NCI-H524 (cell line): ENCODE data around the gene ADAMTS4.

Experiments used
- DNase-seq, 2 experiments: peaks; one replicate each; lab custom pipeline; 2025; lab: John Stamatoyannopoulos, UW

The ADAMTS4 gene

DNA sequence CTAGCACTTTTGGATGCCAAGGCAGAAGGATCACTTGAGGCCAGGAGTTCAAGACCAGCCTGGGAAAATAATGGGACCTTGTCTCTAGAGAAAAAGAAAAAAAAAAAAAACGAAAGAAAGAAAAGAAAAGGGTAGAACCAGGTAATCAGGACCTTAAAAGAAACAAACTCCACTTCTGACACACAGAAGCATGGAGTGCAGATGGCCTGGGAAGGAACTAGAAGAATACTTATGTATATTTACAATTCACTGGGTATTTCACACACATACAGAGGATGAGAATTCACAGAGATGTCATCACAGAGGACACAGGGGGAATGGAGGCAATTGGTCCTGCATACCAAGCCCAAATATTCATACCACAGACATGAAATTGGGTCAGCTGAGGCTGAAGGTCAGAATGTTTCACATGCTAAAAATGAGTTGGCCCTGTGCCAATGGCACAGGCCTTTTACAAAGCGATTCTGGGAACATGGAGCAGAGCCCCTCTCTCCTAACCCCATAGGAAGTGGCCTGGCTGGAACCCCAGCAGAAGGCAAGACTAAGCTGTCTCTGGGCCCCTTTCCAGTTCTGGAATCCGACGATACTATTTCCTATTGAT is 26.0 kb downstream of the ADAMTS4 start:
- DNase-seq = no peak

DNA sequence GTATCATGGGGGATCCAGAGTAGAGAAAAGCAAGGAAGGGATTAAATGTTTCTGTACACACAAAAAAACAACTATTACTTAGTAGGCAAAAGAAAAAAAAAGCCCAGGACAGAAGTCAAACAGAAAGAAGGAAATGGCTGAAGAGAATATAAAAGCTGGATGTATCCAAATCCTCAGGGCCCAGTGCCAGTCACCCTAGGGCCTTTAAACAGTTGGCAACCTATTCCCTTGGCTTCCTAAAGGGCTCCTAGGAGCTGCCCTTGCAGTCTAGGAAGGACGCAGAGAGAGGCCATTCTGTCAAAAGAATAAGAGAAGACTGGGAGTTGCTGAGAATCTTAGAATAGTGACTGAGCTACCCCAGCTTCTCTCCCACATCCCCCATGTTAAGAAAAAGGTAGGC is 26.5 kb downstream of the ADAMTS4 start:
- DNase-seq = no peak

DNA sequence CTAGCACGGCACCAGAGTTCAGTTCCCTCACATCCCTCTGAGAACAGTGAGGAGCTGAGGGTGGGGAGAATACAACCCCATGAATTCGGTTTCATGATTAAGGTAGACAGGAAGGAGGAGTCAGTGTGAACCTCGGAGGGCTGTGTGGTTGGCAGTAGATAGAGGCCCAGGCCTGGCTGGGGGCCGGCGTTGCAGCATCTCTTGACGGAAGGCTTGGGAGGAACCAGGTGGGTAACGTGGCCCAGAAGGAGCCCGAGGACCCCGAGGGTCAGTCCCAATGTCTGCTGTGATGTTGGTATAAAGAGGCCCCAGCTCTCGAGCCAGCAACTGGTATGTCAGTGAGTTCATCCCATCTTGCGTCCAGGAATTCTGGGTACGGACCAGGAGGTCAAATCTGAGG is 27.2 kb downstream of the ADAMTS4 start:
- no peak for DNase-seq

DNA sequence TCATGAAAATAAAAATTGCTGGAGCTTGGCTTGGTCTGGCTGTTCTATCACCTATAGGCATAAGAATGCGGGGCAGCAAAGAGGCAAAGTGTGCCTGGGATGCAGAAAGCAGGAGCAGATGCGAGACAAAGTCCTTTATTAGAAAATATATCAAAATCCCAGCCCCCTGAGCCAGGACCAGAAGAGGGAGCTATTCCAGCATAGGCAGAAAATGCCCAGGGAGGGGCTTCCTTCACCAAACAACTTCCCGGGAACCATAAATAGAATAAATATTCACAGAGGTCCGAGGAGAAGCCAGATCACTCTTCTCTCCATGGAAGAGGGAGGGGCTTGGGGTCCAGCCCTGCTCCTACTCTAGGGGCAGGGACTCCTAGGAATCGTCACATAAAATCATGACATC is 27.7 kb downstream of the ADAMTS4 start:
- DNase-seq = no peak

DNA sequence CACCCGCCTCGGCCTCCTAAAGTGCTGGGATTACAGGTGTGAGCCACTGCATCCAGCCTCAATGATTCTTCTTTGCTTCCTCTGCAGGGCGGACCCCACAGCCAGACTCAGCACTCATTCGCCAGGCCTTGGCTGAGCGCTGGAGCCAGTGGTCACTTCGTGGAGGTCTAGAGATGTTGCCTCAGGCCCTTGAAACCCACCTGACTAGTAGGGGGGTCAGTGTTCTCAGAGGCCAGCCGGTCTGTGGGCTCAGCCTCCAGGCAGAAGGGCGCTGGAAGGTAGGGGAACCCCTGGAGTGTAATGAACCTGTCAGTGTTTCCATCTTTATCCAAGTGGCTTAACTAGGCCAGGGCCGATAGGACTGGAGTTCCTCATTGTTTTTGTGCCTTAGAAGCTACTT is 29.9 kb downstream of the ADAMTS4 start:
- no peak for DNase-seq

DNA sequence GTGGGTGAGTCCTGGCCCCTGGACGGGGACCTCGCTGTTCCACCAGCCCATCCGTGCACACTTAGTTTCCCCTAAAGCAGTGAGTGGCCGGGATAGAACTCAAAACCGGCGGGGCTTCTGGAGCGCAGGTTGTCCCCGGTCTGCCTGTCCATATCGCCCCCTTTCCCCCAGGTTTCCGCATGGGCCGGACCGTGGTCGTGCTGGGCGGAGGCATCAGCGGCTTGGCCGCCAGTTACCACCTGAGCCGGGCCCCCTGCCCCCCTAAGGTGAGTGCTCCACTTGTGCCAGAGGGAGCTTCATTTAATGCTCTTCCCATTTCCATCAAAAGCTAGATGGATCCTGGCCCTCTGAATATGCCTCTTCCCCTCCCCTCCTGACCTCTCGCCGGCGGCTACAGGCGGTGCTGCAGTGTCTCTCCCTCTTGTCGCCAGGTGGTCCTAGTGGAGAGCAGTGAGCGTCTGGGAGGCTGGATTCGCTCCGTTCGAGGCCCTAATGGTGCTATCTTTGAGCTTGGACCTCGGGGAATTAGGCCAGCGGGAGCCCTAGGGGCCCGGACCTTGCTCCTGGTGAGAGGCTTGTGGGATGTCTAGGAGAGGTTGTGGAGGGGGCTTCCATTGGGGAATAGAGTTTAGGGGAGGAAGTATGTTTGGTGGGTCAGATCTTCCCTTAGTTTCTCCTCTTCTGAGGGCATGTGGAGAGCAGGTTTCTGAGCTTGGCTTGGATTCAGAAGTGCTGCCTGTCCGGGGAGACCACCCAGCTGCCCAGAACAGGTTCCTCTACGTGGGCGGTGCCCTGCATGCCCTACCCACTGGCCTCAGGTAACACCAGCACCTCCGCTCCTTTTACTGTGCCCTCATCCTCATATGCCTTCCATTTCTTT is 31.9 kb downstream of the ADAMTS4 start:
- peak in 1 of 2 experiments; percentile 33 for DNase-seq

DNA sequence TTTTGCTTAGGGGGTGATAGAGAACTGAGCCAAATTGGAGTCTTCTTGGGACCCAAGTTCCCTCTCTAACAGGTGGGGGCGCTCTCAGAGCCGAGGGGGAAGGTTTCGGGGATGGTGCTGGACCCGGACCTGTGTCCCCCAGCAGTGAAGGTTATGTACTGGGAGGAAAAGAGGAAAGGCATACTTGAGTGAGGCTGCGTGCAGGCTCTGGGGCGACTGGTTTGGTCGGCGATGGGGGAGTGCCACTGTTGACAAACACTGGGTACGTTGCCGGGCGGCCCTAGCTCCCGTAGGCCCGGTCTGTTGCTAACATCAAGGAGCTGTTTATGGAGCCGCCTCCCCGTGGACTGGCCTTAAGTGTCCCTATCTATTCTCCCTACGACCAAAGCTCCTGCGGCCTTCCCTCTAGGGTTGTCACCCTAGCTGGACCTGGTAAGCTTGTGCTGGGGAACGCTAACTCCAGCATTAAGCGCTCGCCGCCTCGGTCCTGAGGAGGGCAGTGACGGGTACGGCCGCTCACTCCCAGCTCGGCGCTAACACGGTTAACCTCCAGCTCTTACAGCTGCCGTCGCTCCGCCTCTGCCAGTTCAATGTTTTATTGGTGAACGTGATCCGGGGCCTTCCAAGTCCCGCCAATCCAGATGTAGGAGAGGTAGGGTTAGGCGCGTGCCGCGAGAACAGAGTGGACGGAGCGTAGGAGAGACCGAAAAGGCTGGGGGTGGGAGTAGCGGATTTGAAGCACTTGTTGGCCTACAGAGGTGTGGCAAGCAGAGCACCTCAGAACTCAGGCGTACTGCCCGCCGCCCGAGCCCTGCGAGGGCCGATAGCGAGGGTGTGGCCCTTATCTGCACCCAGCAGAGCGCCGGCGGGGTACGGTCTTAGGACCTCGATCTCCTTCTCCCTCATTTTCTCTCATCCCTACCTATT is 32.8 kb downstream of the ADAMTS4 start, which contains the start of gene PPOX:
PPOX (plus strand) TSS at position 685 of the 927 bp plus-strand sequence. CDS start 422 bp downstream, outside the sequence.
- peak; percentile 96 for DNase-seq

DNA sequence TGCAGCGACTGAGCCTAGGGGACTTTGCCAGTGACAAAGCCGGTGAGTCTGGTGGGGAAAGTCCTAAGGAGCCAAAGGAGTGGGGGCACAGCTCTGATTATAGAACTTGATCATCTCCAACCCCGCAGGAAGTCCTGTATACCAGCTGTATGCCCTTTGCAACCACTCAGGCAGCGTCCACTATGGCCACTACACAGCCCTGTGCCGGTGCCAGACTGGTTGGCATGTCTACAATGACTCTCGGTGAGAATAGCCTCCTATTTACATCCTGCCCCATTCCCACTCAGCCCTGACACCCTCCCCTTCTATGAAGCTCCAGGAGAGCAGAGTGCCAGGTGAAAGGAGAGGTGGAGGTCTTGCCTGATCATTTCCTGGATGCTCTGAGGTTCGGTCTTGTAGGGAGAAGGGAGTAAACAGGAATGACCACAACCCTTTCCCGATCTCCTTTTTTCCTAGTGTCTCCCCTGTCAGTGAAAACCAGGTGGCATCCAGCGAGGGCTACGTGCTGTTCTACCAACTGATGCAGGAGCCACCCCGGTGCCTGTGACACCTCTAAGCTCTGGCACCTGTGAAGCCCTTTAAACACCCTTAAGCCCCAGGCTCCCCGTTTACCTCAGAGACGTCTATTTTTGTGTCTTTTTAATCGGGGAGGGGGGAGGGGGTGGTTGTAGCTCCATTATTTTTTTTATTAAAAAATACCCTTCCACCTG is 33.8 kb downstream of the ADAMTS4 start:
- DNase-seq = no peak

DNA sequence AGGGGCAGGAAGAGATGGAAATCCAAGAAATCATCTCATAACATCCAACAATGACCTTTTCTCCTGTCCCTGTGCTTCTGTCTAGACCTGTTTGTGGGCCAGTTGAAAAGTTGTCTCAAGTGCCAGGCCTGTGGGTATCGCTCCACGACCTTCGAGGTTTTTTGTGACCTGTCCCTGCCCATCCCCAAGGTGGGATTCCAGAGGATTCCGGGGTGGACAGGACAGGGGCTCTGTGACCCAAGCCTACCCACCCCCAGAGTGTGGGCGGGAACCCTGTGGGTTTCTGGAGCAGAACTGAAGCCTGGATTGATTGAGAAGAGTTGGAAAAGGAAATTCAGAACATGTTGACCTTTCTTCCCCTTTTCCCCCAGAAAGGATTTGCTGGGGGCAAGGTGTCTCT is 35.1 kb downstream of the ADAMTS4 start:
- no peak for DNase-seq

DNA sequence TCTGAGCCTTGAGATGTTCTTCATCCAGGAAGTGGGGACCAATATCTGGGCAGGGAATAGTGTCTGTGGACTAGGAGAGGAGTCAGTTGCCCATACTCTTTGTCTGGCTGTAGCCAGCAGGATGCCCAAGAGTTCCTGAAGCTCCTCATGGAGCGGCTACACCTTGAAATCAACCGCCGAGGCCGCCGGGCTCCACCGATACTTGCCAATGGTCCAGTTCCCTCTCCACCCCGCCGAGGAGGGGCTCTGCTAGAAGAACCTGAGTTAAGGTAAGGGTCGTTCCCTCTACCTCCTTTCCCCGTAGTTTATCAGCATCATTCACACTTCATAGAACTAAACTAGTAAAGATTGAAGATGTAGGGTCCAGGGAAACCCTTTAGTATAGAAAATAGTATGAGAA is 36.0 kb downstream of the ADAMTS4 start:
- DNase-seq = no peak

DNA sequence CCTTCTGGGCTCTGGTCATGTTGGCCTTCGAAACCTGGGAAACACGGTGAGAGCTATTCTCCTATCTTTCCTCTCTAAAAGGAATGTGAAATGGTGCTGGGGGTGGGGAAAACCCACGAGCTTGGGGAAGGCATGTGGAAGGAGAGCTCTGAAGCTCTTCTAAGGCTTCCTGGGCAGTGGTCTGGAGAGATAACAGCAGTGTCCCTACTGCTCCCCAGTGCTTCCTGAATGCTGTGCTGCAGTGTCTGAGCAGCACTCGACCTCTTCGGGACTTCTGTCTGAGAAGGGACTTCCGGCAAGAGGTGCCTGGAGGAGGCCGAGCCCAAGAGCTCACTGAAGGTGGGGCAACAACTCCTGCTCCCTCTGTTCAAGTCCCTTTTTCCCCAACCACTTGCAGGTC is 36.8 kb downstream of the ADAMTS4 start:
- DNase-seq = no peak

DNA sequence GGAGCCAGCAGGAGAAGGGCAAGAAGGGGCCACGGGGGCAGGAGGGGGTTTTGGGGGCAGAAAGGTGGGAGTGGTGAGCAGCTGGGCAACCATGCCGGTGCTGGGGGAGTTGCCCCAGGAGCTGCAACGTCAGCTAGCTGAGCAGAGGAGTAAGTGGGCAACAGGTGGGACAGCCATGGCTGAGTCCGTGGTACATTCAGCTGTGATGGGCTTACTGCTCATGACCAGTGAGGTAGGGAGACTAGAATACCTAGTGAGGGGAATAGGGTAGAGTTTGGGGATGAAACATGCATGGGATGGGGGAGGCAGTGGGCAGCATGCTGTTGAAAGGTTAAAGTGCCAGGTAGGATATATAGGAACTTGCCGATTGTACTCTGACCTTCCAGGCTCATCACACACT is 37.2 kb downstream of the ADAMTS4 start:
- no peak for DNase-seq

DNA sequence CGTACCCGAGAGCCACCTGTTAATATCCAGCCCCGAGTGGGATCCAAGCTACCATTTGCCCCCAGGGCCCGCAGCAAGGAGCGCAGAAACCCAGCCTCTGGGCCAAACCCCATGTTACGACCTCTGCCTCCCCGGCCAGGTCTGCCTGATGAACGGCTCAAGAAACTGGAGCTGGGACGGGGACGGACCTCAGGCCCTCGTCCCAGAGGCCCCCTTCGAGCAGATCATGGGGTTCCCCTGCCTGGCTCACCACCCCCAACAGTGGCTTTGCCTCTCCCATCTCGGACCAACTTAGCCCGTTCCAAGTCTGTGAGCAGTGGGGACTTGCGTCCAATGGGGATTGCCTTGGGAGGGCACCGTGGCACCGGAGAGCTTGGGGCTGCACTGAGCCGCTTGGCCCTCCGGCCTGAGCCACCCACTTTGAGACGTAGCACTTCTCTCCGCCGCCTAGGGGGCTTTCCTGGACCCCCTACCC is 38.1 kb downstream of the ADAMTS4 start:
- no peak for DNase-seq

DNA sequence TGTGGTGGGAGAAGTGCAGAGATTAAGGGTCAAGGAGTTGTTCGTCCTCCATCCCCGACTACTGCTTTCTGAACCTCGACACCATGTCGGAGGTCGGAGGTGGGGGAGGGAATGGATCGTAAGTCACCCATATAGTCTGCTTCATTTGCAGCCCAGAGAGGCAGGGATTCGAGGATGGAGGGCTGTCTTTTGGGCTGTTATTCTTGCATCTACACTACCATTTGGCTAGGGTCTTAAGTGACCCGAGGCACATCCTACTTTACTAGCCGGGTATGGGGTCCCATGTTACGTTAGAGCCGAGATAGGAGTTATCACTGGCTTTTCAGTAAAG is 39.0 kb downstream of the ADAMTS4 start:
- DNase-seq = no peak

DNA sequence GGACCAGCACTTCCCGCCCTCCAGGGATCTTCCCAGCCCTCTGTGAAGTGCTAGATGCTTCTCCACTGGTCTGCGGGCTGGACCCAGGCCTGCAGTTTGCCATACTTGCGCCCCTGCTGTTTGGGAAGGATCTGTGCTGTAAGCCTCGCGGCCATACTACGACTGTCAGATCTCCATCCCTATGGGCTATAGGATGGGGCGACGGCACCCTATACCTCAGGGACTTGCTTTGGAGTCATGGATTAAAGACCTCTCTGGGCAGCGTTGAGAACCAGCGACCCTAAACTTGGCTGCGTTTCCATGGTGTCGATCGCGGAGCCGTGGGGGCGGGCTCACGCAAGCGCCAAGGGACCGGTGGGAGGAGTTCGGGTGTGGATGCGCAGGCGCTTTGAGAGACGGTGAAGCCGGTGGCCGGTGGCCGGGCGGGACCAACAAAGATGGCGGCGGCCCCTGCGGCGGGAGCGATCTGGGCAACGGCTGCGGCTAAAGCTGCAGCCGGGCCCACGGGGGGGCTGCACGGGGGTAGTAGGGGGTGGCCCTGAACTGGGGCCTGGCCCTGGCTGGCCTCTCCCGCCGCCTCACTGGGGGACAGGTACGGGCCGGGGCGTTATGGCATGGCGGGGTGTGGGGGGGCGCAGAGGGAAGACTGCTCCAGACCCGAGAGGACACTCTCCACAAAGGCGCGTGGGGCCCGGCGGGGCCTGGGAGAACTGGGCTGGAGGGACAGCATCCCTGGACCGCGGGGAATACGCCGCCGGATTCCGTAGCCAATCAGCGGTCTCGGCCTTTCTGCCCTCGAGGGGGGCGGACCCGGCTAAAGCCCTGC is 39.6 kb downstream of the ADAMTS4 start, which contains the start of gene USP21:
USP21 (plus strand) TSS at position 414 of the 826 bp plus-strand sequence. CDS start 1,141 bp downstream, outside the sequence.
- peak; percentile 74 to 86 for DNase-seq

DNA sequence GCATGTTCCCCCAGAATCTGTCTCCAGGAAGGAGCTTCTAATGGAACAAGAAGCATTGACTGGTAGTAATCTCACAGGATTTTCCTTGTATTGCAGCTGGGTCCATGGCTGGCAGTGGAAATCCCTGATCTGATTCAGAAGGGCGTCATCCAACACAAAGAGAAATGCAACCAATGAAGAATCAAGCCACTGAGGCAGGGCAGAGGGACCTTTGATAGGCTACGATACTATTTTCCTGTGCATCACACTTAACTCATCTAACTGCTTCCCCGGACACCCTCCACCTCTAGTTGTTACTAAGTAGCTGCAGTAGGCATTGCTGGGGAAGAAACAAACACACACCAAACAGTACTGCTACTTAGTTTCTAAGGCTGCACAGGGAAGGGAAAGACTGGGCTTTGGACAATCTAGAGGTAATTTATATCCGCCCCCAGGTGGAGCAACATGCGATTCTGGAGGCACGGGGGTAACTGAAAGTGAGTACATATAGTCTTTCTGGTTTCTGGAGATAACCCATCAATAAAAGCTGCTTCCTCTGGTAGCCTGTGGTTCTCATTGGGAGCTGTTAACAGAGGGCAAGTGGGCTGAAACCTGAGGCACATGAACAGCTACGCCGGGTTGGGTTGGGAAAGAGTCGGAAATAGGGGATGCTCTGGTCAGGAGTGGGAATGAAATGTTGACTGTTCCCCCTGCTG is 40.4 kb downstream of the ADAMTS4 start:
- no peak for DNase-seq

DNA sequence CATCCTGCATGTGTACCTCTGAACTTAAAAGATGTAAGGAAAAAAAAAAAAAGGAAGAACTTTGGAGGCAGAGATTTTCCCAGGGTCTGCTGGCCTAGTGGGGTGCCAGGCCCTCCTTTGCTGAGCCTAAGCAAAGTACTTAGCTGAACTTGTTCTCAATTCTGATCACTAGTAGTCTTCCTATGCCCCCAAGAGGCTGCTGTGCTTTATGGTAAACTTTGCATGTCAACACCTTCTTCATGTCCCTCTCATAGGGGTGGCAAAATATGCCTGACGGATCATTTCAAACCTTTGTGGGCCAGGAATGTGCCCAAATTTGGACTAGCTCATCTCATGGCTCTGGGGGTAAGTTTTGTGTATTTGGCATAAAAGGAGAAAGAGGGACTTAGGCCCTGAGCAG is 41.0 kb downstream of the ADAMTS4 start:
- DNase-seq = no peak

DNA sequence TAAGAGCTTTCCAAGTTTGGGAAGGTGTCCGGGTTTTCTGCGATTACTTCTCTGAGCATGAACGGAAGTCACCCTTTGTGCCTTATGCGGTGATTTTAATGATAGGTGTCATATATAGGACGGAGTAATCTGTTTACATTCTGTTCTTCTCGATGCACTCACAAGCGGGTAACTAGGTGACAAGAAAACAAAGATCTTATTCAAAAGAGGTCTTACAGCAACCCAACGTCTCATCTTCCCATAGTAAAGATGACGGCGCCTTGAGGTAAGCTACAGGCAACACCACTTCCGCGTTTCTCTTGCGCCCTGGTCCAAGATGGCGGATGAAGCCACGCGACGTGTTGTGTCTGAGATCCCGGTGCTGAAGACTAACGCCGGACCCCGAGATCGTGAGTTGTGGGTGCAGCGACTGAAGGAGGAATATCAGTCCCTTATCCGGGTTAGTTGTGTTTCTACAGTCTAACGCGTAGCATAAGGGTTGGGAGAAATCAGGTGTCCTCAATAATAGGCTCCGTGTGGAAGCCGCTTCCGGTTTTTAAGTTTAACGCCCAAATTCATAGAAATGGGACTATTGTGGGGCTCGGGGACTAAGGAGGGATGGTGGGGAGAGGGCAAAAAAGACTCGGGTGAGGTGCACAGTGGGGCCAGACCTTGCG is 45.0 kb downstream of the ADAMTS4 start, which contains the start of gene UFC1:
UFC1 (plus strand) TSS at position 297 of the 656 bp plus-strand sequence; CDS start at position 317, 20 bp downstream.
- peak; percentile 47 to 77 for DNase-seq

DNA sequence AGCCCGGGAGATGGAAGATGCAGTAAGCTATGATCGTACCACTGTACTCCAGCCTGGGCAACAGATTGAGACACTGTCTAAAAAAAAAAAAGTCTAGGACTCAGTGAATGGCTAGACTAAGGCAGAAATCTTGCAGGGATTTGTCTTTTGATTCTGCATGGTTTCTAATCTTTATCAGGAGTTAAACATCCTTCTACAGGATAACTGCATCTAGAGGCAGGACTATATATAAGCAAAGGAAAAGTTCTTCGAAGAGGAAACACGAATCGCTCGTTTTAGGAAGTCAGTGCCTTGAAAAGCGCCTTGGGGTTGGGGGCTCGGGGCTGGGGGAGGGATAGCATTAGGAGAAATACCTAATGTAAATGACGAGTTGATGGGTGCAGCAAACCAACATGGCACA is 45.7 kb downstream of the ADAMTS4 start:
- DNase-seq = no peak
